ENCODE measurements around the gene PRKG1.

GRCh38 chr10:52135101-52135500, 1060.8 kb downstream of the PRKG1 start:
- TF ChIP-seq CTCF (conservative IDR thresholded peaks at IDR 0.05 in 1 of 2, IDR thresholded peaks at IDR 0.05 in 1 of 2; ENCODE audit: low read depth in 1 of 2, low read length in 2 of 2) (no peak), EZH2 (IDR thresholded peaks at IDR 0.05; ENCODE audit: low read length, missing control alignments) (no peak)
